NCI-H2107 (cell line): ENCODE data around the gene MARK1.

Experiments
- DNase-seq: peaks from one replicate; lab custom pipeline; 2025; lab: John Stamatoyannopoulos, UW

Gene MARK1

DNA sequence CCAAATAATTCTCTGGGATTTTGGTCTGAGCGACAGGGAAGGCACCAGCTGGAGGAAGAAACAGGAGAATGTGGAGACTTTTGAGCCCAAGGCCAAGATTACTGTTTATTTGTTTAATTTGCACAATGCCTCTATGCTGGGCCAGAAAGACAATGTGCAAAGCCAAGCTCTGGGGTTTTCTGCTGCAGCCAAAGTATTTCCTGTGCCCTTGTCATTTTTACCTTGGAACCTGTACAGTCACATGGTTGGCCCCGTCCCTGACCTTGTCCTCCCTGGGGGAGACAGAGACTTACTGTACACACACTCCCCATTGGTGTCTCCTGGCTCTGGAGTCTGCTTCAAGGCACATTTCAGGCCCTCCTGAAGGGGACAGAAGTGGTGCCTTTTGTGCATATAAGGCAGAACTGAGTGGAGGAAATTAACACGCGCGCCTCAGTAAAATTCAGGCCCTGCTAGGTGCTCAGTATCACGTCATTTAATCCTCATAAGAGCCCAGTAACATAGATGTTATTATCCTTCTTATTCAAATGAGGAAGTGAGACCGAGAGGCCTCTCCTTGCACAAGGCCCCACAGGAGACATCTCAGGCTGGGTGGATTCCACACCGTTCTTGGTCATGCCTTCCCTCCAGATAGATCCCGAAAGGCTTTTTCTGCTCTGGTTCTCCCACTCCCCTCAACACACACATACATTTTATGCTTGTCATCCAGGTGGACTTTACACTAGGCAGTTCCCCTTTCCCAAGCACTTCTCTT lies 183.3 kb downstream of the MARK1 start:
- no peak for DNase-seq
